ENCODE measurements around the gene TRAPPC11.

- TF ChIP-seq, protein P1, sequence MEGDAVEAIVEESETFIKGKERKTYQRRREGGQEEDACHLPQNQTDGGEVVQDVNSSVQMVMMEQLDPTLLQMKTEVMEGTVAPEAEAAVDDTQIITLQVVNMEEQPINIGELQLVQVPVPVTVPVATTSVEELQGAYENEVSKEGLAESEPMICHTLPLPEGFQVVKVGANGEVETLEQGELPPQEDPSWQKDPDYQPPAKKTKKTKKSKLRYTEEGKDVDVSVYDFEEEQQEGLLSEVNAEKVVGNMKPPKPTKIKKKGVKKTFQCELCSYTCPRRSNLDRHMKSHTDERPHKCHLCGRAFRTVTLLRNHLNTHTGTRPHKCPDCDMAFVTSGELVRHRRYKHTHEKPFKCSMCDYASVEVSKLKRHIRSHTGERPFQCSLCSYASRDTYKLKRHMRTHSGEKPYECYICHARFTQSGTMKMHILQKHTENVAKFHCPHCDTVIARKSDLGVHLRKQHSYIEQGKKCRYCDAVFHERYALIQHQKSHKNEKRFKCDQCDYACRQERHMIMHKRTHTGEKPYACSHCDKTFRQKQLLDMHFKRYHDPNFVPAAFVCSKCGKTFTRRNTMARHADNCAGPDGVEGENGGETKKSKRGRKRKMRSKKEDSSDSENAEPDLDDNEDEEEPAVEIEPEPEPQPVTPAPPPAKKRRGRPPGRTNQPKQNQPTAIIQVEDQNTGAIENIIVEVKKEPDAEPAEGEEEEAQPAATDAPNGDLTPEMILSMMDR (IDR thresholded peaks at IDR 0.05) = no peak
- TF ChIP-seq SIN3A (IDR thresholded peaks at IDR 0.05; ENCODE audit: borderline replicate concordance, insufficient read depth, low read depth, low read length) (no peak), POLR2AphosphoS5 (IDR thresholded peaks at IDR 0.05; ENCODE audit: low read depth, low read length) (no peak), REST (IDR thresholded peaks at IDR 0.05; ENCODE audit: insufficient read depth in 1 of 2, low read depth in 2 of 2, low read length in 1 of 2) (no peak), TCF7L2 (IDR thresholded peaks at IDR 0.05; ENCODE audit: low read depth, low read length) (no peak)
These were observed 22.2 kb upstream of the TRAPPC11 start for GRCh38 chr4:183636923-183637322.

All from Panc1 (cell line).